Left cardiac atrium (tissue), 4 donors: ENCODE data around the gene GPR141. TPM values are rescaled to one million over a fixed set of nuclear protein-coding genes. Genes with fewer than 3 reads are reported as not detected.

Source experiments
- ATAC-seq, 2 donors: fragments of 200-7000 bp; cut with Tn5 transposase; one replicate each; pipeline ENCODE4 v1.9.1; 2020; ENCODE audit warnings: mild to moderate bottlenecking in 2 of 2, moderate library complexity in 2 of 2
- DNase-seq: peaks from one replicate; pipeline ENCODE4 v3.0.0-alpha.2; 2020
- intact Hi-C, 2 donors: fragments of 100-400 bp; cut with DNase I; formaldehyde crosslinking; loops; one replicate each; pipeline versions ENCODE4 v1.14.1 to v1.15.1; 2022 to 2023
- total RNA-seq, 2 donors: library from RNA; stranded (reverse); fragmentation: NEBNext Ultra II Directional; extraction: Animal tissue kit (Norgen Biotek cat#: 25700); gene quantifications; one replicate each; pipeline ENCODE4 v1.2.1, GENCODE V29; 2021
- donor health status: DM: no; HTN: yes; CAD: no.
- donor health status: DM: no; HTN: yes; CAD: no; lungs with severe emphysema.
- donor health status: DM: yes; HTN: yes; CAD: no.
- donor health status: Dilated cardiomyopathy.

The GPR141 gene
- total RNA-seq, 2 donors from 2014 or later: 0.56 TPM; not detected in 1

GRCh38 chr7:37769726-37770125, 86.2 kb downstream of the GPR141 start:
- intact Hi-C loops: no loop called here

GRCh38 chr7:37770838-37771237, 87.3 kb downstream of the GPR141 start:
- intact Hi-C loops: no loop called here
- no peak for ATAC-seq
- DNase-seq: no peak

More at GRCh38 chr7:37769726-37770125, 86.2 kb downstream of the GPR141 start:
- ATAC-seq (no peak), DNase-seq (no peak)

DNA sequence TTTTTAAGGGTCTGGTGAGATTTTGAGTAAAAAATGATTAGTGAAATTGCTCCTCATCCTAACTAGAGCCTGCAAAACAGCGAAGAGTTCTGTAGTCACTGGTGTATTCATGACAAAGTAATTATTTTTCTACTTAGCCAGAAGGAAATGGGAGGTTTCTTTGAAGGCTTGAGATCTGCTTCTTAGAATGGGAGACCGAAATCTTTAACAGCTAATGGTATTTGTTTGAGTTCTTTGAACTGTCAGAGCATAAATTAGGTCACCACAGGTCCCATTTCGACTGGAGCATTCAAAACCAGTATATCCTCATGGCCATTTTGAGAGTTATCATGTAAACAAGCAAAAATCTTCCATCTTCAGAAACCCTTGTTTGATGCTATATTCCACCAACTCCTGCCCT, 87.8 kb downstream of the GPR141 start:
- intact Hi-C loops: no loop called here
- DNase-seq: no peak
- ATAC-seq: no peak

DNA sequence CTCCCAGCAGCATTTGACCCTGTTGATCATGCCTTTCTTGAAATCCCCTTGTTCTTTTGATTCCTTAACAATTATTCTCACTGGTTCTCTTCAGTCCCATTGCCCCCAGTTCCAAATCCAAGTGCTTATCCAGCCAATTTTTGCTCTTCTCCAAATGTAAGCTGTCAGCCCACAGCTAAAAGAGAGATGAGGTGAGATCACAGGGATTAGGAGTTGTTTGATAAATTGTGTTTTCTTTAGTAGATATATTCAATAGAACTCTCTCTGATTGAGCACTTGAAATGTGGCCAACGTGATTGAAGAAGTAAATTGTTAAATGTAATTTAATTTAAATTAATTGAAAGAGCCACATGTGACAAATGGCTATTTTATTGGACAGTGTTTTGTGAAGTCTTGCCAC, 88.2 kb downstream of the GPR141 start:
- ATAC-seq: no peak
- no peak for DNase-seq
- intact Hi-C loops: no loop called here

DNA sequence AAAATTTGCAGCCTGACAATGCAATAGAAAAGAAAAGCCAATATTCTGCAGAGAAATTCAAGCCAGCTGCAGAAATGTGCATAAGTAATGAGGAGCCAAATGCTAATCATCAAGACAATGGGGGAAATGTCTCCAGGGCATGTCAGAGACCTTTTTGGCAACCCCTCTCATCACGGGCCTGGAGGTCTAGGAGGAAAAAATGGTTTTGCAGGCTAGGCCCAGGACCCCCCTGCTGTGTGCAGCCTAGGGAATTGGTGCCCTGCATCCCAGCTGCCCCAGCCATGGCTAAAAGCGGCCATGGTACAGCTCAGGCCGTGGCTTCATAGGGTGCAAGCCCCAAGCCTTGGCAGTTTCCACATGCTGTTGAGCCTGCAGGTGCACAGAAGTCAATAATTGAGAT, 92.4 kb downstream of the GPR141 start:
- no peak for DNase-seq
- no peak for ATAC-seq
- intact Hi-C loops: no loop called here

- intact Hi-C loops: no loop called here
- DNase-seq (no peak), ATAC-seq (no peak)
Observed at GRCh38 chr7:37781156-37781555, 97.6 kb downstream of the GPR141 start.

- DNase-seq (no peak), ATAC-seq (no peak)
- intact Hi-C loops: no loop called here
Observed at GRCh38 chr7:37782166-37782565, 98.6 kb downstream of the GPR141 start.

DNA sequence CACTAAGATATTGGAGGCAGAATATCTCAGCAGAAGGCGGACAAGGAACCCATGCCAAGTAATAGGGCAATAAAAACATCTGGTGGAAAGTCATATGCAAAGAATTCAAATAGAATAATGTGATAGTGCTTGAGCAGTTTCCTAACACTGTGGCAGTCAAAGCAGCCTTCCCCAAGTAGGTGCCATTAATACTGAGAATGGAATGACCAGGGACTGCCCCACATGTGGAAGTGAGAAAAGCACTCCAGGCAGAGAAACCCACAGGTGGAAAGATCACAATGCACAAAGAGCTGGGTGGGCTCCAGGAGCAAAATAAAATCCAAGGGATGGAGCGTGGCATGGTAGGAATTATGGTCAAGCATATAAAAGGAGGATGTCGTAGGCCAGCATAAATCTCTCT, 100.4 kb downstream of the GPR141 start:
- intact Hi-C loops: no loop called here
- DNase-seq: no peak
- ATAC-seq: no peak

GRCh38 chr7:37786741-37787569, 103.4 kb downstream of the GPR141 start:
- intact Hi-C loops: no loop called here
- ATAC-seq (peak in 1 of 2 donors; percentile 48), DNase-seq (no peak)

Other genes starting within 250 kb of the GPR141 start
- gene ELMO1, start 234.9 kb upstream of the GPR141 start, total RNA-seq: 10 to 100 TPM; 15.6 to 24.6 TPM
- gene NME8, start 164.8 kb downstream of the GPR141 start, total RNA-seq: not detected
- 1 to 10 TPM; 3.0 to 4.8 TPM for gene SFRP4, start 233.1 kb downstream of the GPR141 start, total RNA-seq
- 10 to 100 TPM; 19.2 to 24.2 TPM for gene EPDR1, start 236.9 kb downstream of the GPR141 start, total RNA-seq